Gastrocnemius medialis (tissue), 4 donors: ENCODE measurements around the gene AFAP1L2.

Experiments used
- POLR2A ChIP-seq, 2 donors: fragments of 450-650 bp; IDR thresholded peaks; one replicate each; pipeline ENCODE4 v1.6.1; 2017; ENCODE audit warnings: antibody characterized with exemption in 2 of 2, mild to moderate bottlenecking in 2 of 2, moderate library complexity in 2 of 2
- TF ChIP-seq, protein P1 (sequence below), 5 experiments: fragments of 450-650 bp in 3 of 5; fragments of 200-600 bp in 2 of 5; sonication (generic) in 2 of 5; IDR thresholded peaks in 4 of 5; conservative IDR thresholded peaks in 1 of 5; 1 replicate in 4 of 5; 2 replicates in 1 of 5; pipeline ENCODE4 v1.5.1; 2016 to 2019; ENCODE audit warnings: antibody characterized with exemption in 5 of 5, mild to moderate bottlenecking in 3 of 5, moderate library complexity in 3 of 5

DNA sequence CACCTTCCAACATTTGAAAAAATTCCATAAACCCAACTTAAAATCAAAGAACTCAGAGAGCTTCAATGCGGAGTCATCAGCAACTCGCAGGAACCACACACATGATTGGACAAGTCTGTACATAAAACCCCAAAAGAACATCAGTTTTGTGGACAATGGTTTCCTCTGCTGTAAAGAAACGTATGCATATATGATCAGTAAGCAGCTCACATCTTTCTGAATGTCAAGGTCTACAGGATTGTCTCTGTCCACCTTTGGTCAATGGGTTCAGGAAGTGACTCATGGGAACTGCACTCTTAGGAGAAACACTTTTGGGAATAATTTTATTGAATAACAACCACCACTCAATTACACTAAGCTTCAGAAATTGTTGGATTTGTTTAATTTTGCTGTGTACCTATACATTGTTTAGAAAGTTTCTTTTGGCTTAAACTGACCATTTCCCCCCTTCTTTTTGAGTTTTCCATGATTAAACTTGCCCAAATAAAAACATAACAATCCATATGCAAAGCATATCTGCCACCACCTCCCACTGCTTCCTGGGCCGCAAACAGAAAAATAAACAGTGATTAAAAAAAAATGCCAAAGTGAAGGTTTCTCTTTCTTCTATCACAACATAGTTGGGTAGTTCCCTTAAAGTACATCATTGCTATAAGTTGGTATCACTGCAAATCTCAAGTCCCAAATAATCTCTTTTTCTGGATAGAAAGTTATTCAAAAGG is 27.3 kb upstream of the AFAP1L2 start:
- TF ChIP-seq, protein P1, sequence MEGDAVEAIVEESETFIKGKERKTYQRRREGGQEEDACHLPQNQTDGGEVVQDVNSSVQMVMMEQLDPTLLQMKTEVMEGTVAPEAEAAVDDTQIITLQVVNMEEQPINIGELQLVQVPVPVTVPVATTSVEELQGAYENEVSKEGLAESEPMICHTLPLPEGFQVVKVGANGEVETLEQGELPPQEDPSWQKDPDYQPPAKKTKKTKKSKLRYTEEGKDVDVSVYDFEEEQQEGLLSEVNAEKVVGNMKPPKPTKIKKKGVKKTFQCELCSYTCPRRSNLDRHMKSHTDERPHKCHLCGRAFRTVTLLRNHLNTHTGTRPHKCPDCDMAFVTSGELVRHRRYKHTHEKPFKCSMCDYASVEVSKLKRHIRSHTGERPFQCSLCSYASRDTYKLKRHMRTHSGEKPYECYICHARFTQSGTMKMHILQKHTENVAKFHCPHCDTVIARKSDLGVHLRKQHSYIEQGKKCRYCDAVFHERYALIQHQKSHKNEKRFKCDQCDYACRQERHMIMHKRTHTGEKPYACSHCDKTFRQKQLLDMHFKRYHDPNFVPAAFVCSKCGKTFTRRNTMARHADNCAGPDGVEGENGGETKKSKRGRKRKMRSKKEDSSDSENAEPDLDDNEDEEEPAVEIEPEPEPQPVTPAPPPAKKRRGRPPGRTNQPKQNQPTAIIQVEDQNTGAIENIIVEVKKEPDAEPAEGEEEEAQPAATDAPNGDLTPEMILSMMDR (IDR thresholded peaks at IDR 0.05 in 4 of 5, conservative IDR thresholded peaks at IDR 0.05 in 1 of 5), result no peak
- no peak for TF ChIP-seq POLR2A (IDR thresholded peaks at IDR 0.05)
